Measurements from ENCODE around the gene HFM1. TPM values are rescaled to one million over a fixed set of nuclear protein-coding genes. Genes with fewer than 3 reads are reported as not detected.

HFM1 gene
- total RNA-seq, 1 experiment from 2014 or later: 2.4 TPM

GRCh38 chr1:91386109-91386508, 18.5 kb downstream of the HFM1 start:
- DNase-seq: no peak
- no peak overlapping the region for H3K18ac ChIP-seq (ENCODE audit: insufficient read length, low read depth, low read length)
- no peaks in the 10 kb centered on the region for H3K27me3 Mint-ChIP-seq (ENCODE audit: low read depth)

More at GRCh38 chr1:91386109-91386508, 18.5 kb downstream of the HFM1 start:
- Histone ChIP-seq H3K79me1 (ENCODE audit: insufficient read depth, low read depth, low read length, poor library complexity, severe bottlenecking) (no peaks in the 10 kb centered on the region), H3T11ph (ENCODE audit: low read length) (no peak overlapping the region), H4K91ac (ENCODE audit: insufficient read length, low read depth, low read length) (no peak overlapping the region), H3K4me2 (ENCODE audit: insufficient read depth, insufficient read length, low read length) (no peak overlapping the region), H4K5ac (ENCODE audit: insufficient read length, low read depth, low read length) (no peak overlapping the region), H2BK15ac (ENCODE audit: low read depth, low read length) (no peak overlapping the region), H2BK20ac (ENCODE audit: low read depth, low read length, poor library complexity, severe bottlenecking) (no peak overlapping the region), H3K9me3 (ENCODE audit: control insufficient read depth, low read depth, low read length) (no peaks in the 10 kb centered on the region), H3K4ac (ENCODE audit: low read depth, low read length) (no peak overlapping the region), H3K14ac (ENCODE audit: insufficient read depth, low read length) (no peak overlapping the region), H4K20me1 (ENCODE audit: control insufficient read depth, insufficient read depth, insufficient read length) (no peaks in the 10 kb centered on the region), H3K4me1 (ENCODE audit: insufficient read depth, low read length) (no peaks in the 10 kb centered on the region), H2BK120ac (ENCODE audit: low read depth, low read length, poor library complexity, severe bottlenecking) (no peak overlapping the region), H3K27ac (ENCODE audit: insufficient read length, low read depth, low read length) (no peak overlapping the region), H2AK5ac (ENCODE audit: insufficient read length, low read length) (no peak overlapping the region), H3K56ac (ENCODE audit: insufficient read length, low read depth, low read length) (no peak overlapping the region), H4K8ac (replicated peaks; ENCODE audit: insufficient read length, low read depth, low read length) (no peak overlapping the region), H3K27me3 (ENCODE audit: insufficient read depth, low read length) (no peaks in the 10 kb centered on the region), H3K23me2 (ENCODE audit: insufficient read length, low read depth, low read length, poor library complexity, severe bottlenecking) (no peaks in the 10 kb centered on the region), H2BK12ac (ENCODE audit: insufficient read length, low read depth, low read length) (no peak overlapping the region), H3K23ac (ENCODE audit: insufficient read length, low read depth, low read length) (no peak overlapping the region), H2AFZ (ENCODE audit: low read length) (no peak overlapping the region), H3K79me2 (ENCODE audit: insufficient read depth, low read length) (no peaks in the 10 kb centered on the region), H2BK5ac (ENCODE audit: insufficient read length, low read length) (no peak overlapping the region), H3K9ac (ENCODE audit: extremely low read depth, insufficient read length, low read length) (no peak overlapping the region)
- Mint-ChIP-seq H3K9me3 (no peaks in the 10 kb centered on the region), H3K4me1 (no peaks in the 10 kb centered on the region), H3K27ac (no peak overlapping the region; a peak in 1 of 7 replicates), H3K4me3 (no peak overlapping the region), H3K36me3 (ENCODE audit: insufficient read depth in 1 of 3, low read depth in 3 of 3) (no peaks in the 10 kb centered on the region)
- no CpG with 5 or more reads among the region's 2 CpGs for WGBS (ENCODE audit: extremely low coverage, insufficient read length, low lambda C conversion rate)
- no peak for TF ChIP-seq CTCF (conservative IDR thresholded peaks at IDR 0.05)

All from H9 (cell line).